Measurements from ENCODE around the gene DYRK1A. TPM values are rescaled to one million over a fixed set of nuclear protein-coding genes. Genes with fewer than 3 reads are reported as not detected.

The DYRK1A gene
- total RNA-seq, 1 experiment from 2014 or later = 48.7 TPM

DNA sequence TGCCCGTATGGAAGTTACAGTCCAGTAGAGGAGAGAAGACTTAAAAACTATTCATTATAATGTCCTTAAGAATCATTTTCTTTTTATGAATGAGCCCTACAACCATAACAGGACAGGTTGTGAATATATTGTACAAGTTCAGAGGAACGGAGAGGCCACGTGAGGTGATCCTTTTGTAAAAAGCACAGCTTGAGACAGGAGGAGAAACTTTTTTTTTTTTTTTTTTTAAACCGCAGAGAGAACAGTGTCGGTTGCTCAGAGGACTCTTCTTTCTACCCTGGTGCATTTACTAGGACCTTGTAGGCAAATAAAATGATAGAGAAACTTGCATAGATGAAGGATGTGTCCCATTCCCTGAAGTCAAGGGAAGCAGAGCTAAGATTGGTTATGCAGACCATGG lies 32.1 kb downstream of the DYRK1A start:
- Histone ChIP-seq H3K27me3 (ENCODE audit: low read length) (no peaks in the 10 kb centered on the region), H3K79me2 (ENCODE audit: low read length) (peaks cover 99% of the 10 kb centered on the region), H3K9me3 (ENCODE audit: low read length) (peaks cover 5% of the 10 kb centered on the region), H4K20me1 (ENCODE audit: low read length) (peaks cover 56% of the 10 kb centered on the region), H3K4me2 (ENCODE audit: low read length) (no peak overlapping the region), H3F3A (ENCODE audit: low read length, unreplicated experiment) (no peaks in the 10 kb centered on the region), H3K4me1 (ENCODE audit: insufficient read depth, low read length) (no peaks in the 10 kb centered on the region), H3K4me3 (ENCODE audit: low read length) (no peak overlapping the region), H3K9ac (ENCODE audit: low read length) (no peak overlapping the region), H3K9me2 (replicated peaks; ENCODE audit: low read length) (no peaks in the 10 kb centered on the region), H3K36me3 (ENCODE audit: low read depth, low read length) (peaks cover 16% of the 10 kb centered on the region), H2AFZ (ENCODE audit: low read length) (no peak overlapping the region), H3K27ac (ENCODE audit: low read length) (no peak overlapping the region)
- intact Hi-C loops (cut with micrococcal nuclease) = no loop called here
- TF ChIP-seq CTCF (conservative IDR thresholded peaks at IDR 0.05; ENCODE audit: low read depth, low read length) (no peak), EZH2 (IDR thresholded peaks at IDR 0.05; ENCODE audit: low read length, unreplicated experiment) (no peak), EZH2phosphoT487 (IDR thresholded peaks at IDR 0.05; ENCODE audit: borderline replicate concordance, low read length) (no peak)
- BruUV-seq (replicated peaks) = no TSS peak
- ChIA-PET CTCF (no interaction called here), POLR2A (ENCODE audit: unreplicated experiment) (no interaction called here)
- DNase-seq = no peak
- ATAC-seq = no peak

GRCh38 chr21:37402251-37402867 lies 35.8 kb downstream of the DYRK1A start:
- POLR2A ChIA-PET (ENCODE audit: unreplicated experiment) = no interaction called here

More at GRCh38 chr21:37402251-37402867, 35.8 kb downstream of the DYRK1A start:
- no peak for ATAC-seq
- Histone ChIP-seq H3F3A (ENCODE audit: low read length, unreplicated experiment) (no peaks in the 10 kb centered on the region), H3K27me3 (ENCODE audit: low read length) (no peaks in the 10 kb centered on the region), H3K36me3 (ENCODE audit: low read depth, low read length) (peaks cover 10% of the 10 kb centered on the region), H3K4me3 (ENCODE audit: low read length) (no peak overlapping the region), H3K9me2 (replicated peaks; ENCODE audit: low read length) (no peaks in the 10 kb centered on the region), H3K9me3 (ENCODE audit: low read length) (peaks cover 5% of the 10 kb centered on the region), H4K20me1 (ENCODE audit: low read length) (peaks cover 58% of the 10 kb centered on the region), H3K4me2 (ENCODE audit: low read length) (no peak overlapping the region), H2AFZ (ENCODE audit: low read length) (no peak overlapping the region), H3K27ac (ENCODE audit: low read length) (no peak overlapping the region), H3K9ac (ENCODE audit: low read length) (no peak overlapping the region), H3K4me1 (ENCODE audit: insufficient read depth, low read length) (no peaks in the 10 kb centered on the region), H3K79me2 (ENCODE audit: low read length) (peaks cover 97% of the 10 kb centered on the region)
- CTCF ChIA-PET = no interaction called here
- no TSS peak for BruUV-seq (replicated peaks)
- DNase-seq = no peak
- intact Hi-C loops (cut with micrococcal nuclease) = no loop called here
- TF ChIP-seq EZH2 (IDR thresholded peaks at IDR 0.05; ENCODE audit: low read length, unreplicated experiment) (no peak), CTCF (conservative IDR thresholded peaks at IDR 0.05; ENCODE audit: low read depth, low read length) (no peak), EZH2phosphoT487 (IDR thresholded peaks at IDR 0.05; ENCODE audit: borderline replicate concordance, low read length) (no peak)
